ENCODE data around the gene CPA5. TPM values are rescaled to one million over a fixed set of nuclear protein-coding genes. Genes with fewer than 3 reads are reported as not detected.

The CPA5 gene
- total RNA-seq, 4 donors from 2014 or later: not detected

- TF ChIP-seq CTCF (IDR thresholded peaks at IDR 0.05): no peak
- DNase-seq (ENCODE audit: low spot score) (no peak), ATAC-seq (ENCODE audit: low FRiP score) (no peak)
Measured at GRCh38 chr7:130301501-130302020, 43.1 kb upstream of the CPA5 start.

GRCh38 chr7:130302649-130303048 is 42.0 kb upstream of the CPA5 start:
- ATAC-seq (ENCODE audit: low FRiP score): no peak
- DNase-seq (ENCODE audit: low spot score): no peak
- no peak for TF ChIP-seq CTCF (IDR thresholded peaks at IDR 0.05)

GRCh38 chr7:130303127-130303526 is 41.5 kb upstream of the CPA5 start:
- DNase-seq (ENCODE audit: low spot score) (no peak), ATAC-seq (ENCODE audit: low FRiP score) (no peak)
- TF ChIP-seq CTCF (IDR thresholded peaks at IDR 0.05): no peak

- DNase-seq (ENCODE audit: low spot score) (no peak), ATAC-seq (ENCODE audit: low FRiP score) (no peak)
- TF ChIP-seq CTCF (IDR thresholded peaks at IDR 0.05): no peak
Measured at GRCh38 chr7:130303551-130303950, 41.1 kb upstream of the CPA5 start.

GRCh38 chr7:130303982-130304381 is 40.6 kb upstream of the CPA5 start:
- no peak for DNase-seq (ENCODE audit: low spot score)
- TF ChIP-seq CTCF (IDR thresholded peaks at IDR 0.05): no peak
- no peak for ATAC-seq (ENCODE audit: low FRiP score)

GRCh38 chr7:130304878-130305277 is 39.7 kb upstream of the CPA5 start:
- TF ChIP-seq CTCF (IDR thresholded peaks at IDR 0.05): no peak
- ATAC-seq (ENCODE audit: low FRiP score) (no peak), DNase-seq (ENCODE audit: low spot score) (no peak)

- DNase-seq (ENCODE audit: low spot score) (no peak), ATAC-seq (ENCODE audit: low FRiP score) (peak; percentile 29)
- TF ChIP-seq CTCF (IDR thresholded peaks at IDR 0.05): no peak
Measured at GRCh38 chr7:130305433-130306042, 39.1 kb upstream of the CPA5 start.
